MM.1S (cell line): ENCODE results near the gene OR2T27.

Experiments used
- EZH2 ChIP-seq: fragments of 300-600 bp; sonication (generic); optimal IDR thresholded peaks from 2 replicates; pipeline ENCODE3; 2017; ENCODE audit warnings: low read depth, mild to moderate bottlenecking, antibody characterized with exemption, low read length, mixed read lengths
- TF ChIP-seq, protein P1 (sequence below): fragments of 300-600 bp; sonication (generic); IDR thresholded peaks from 2 replicates; pipeline ENCODE4 v1.5.1; 2016; ENCODE audit warnings: antibody characterized with exemption, low read length, mixed read lengths

DNA sequence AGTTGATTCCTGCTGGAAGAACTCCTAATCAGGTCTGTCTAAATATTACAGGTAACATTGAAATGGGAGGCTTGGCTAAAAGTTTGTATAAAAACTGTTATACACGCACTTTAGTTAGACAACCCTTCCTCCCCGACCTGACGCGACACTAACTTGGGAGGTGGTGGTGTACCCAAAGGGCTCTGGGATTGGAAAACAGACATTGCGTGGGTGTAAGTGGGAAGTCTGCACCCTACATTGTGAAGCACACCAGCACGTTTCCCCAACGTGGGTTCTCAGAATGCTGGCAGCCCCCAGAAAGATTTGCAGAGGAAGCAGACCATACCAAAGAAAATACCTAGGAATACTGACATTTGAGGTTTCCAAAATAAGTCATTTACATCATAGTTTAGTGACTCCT is 37.2 kb downstream of the OR2T27 start:
- TF ChIP-seq EZH2: no peak
- TF ChIP-seq, protein P1, sequence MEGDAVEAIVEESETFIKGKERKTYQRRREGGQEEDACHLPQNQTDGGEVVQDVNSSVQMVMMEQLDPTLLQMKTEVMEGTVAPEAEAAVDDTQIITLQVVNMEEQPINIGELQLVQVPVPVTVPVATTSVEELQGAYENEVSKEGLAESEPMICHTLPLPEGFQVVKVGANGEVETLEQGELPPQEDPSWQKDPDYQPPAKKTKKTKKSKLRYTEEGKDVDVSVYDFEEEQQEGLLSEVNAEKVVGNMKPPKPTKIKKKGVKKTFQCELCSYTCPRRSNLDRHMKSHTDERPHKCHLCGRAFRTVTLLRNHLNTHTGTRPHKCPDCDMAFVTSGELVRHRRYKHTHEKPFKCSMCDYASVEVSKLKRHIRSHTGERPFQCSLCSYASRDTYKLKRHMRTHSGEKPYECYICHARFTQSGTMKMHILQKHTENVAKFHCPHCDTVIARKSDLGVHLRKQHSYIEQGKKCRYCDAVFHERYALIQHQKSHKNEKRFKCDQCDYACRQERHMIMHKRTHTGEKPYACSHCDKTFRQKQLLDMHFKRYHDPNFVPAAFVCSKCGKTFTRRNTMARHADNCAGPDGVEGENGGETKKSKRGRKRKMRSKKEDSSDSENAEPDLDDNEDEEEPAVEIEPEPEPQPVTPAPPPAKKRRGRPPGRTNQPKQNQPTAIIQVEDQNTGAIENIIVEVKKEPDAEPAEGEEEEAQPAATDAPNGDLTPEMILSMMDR: no peak
